Stimulated activated CD8-positive, alpha-beta memory T cell treated with anti-CD3 and anti-CD28 coated beads, Interleukin-2, amount 100 ng/mL, for 1 hour (primary cell): ENCODE measurements around the gene CNN2.

Experiments used
- DNase-seq, 2 donors: peaks; one replicate each; pipeline ENCODE4 v3.0.0-alpha.2; 2020; ENCODE audit warnings: low read depth in 2 of 2

The CNN2 gene

DNA sequence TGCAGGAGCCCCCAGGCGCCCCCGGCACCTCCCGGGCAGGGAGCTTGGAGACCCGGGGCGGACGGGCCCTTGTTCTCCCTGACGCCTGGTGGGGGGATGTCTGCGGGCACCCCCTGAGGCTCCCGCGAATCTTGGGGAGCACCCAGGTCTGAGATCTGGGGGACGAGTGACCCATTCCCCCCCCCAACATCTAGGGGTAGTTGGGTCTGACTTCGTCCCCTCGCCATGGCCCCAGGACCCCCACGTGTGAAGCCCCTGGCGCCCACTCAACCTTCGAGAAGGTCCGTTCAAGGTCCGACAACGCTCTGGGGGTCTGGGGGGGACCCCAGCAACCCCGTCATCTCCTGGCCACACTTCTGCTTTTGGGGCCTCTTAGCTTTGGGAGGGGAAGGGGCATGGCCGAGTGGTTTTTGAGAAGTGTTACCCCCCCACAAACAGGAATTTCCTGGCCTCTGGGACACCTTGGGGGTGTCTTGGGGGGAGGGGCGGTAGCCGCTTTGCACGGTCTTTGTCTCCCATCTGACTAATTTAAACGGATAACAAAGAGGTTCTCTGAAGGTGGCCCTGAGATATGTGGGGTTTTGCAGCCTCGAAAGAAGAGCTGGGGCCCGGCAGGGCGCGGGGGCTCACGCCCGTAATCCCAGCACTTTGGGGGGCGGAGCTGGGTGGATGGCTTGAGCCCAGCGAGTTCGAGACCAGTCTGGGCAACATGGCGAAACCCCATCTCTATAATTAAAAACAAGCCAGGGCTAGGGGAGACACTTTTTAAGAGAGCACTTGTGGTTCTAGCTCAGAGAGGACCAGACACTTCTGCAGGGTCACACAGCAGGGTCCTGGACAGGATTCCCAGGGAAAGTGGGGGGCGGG, 608 bp downstream of the CNN2 start:
- no peak for DNase-seq

- DNase-seq = no peak
Measured at GRCh38 chr19:1027650-1028061, 1.2 kb downstream of the CNN2 start.

DNA sequence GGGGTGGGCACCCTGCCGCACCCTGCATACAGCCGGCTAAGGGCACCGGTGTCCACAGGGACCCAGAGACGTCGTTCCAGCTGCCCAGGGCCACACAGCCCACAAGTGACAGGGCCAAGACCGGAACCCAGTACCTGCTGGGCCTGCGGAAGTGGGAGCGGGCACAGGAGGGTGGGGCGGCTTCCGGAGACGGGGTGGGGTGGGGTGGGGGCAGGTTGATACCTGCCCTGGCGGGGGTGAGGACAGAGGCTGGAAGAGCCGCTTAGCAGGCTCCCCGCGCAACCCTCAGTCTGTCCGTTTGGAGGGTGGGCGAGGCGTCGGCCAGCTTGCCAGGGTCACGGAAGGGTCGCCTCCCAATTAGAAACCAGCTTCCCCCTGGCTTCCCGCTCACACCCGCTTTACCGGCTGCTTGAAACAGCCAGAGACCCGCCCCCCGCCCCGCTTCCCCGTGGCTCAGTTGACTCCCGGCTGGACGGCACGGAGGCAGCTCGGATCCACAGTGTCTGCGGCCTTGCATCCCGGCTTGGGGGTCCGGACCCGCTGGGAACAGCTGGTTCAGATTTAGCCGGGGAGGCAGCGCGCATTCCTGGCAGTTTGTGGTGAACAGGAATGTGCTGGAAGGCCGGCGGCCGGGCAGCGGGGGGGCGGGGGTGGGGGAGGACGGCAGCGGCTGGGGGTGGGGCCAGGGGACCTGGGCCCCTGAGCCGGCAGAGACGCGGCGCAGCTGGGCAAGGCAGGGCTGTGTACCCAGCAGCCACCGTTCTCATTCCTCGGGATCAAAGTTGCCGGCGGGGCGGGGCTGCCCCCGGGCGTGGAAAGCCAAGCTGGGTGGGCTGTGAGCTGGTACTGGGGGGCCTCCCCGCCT, 1.9 kb downstream of the CNN2 start:
- no peak for DNase-seq

- DNase-seq = no peak
Measured at GRCh38 chr19:1032264-1032867, 6.0 kb downstream of the CNN2 start.

- no peak for DNase-seq
Measured at GRCh38 chr19:1035998-1036621, 9.7 kb downstream of the CNN2 start.

GRCh38 chr19:1037621-1038064, 11.2 kb downstream of the CNN2 start:
- DNase-seq = no peak

DNA sequence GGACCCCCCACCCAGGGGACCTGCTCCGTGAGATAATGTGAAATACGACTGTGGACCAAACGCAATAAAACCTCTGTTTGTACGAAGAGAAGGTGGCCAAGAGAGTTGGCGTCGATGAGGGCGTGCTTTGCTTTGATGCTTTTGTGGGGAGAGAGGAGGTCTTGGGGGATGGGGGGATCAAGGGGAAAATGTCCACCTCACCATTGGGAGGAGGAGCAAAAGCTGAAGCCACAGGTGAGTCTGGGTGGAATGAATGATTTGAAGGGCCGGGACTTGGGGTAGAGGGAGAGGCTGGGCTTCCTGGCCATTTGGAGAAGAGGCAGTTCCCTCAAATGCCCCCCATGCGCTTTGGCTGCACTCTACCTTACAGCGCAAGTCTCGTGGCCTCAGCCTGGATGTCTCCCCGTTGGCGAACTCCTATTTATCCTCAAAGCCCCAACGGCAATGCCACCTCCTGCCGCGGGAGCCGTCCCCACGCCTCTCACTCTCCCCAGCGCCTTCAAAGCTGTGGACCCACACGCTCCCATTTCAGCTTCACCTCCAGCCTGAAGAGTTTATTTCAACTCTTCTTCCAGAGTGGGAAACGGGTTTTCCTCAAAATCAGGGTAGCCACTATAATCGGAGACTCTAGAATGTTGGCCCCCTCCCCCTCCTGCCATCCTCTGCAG, 12.7 kb downstream of the CNN2 start:
- no peak for DNase-seq

- peak; percentile 99 for DNase-seq
Measured at GRCh38 chr19:1039646-1040475, 13.5 kb downstream of the CNN2 start, which contains the start of gene ABCA7. TSS of gene ABCA7 (plus strand) at chr19:1040107. CDS start at chr19:1041362, 1,255 bp downstream.

DNA sequence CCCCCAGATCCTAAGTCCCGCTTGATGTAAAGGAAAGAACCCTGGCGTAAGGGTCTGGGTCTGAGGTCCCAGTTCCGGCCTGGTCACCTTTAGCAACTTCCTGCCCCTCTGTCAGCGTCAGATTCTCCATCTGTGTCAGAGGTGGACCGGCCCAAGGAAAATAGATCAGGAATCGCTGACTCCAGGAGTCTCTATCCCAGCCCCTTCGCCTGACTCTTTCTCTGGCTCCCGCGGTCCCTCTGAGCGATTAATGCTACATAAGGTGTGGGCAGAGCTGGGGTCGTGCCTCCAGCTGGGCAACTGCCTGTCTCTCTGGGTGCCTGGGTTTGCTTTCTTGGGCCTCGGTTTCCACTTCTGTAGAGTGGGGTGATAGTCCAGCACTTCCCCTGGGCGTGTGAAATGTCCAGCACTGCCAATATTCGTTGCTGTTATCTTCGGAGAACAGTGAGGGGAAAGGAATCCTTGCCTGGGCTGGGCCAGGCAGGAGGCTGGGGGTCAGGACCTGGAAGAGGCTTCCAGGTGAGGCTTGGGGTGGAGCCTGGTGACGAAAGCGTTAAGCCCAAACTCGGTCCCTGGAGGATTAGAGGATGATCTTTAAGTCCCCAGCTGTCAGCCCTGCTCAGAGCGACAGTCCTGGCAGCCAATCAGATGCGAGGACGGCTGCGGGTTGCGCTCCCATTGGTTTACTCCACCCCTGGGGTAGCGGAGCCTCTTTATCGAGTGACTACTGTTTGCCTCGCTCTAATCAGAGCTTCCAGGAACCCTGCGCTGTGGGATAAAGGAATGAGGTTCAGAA, 14.3 kb downstream of the CNN2 start:
- peak; percentile 80 to 84 for DNase-seq

GRCh38 chr19:1041272-1041834, 14.9 kb downstream of the CNN2 start:
- no peak for DNase-seq

GRCh38 chr19:1041835-1042685, 15.7 kb downstream of the CNN2 start:
- no peak for DNase-seq

GRCh38 chr19:1042689-1043511, 16.5 kb downstream of the CNN2 start:
- DNase-seq = no peak

- no peak for DNase-seq
Measured at GRCh38 chr19:1045247-1045603, 18.8 kb downstream of the CNN2 start.

GRCh38 chr19:1046117-1046626, 19.8 kb downstream of the CNN2 start:
- no peak for DNase-seq

DNA sequence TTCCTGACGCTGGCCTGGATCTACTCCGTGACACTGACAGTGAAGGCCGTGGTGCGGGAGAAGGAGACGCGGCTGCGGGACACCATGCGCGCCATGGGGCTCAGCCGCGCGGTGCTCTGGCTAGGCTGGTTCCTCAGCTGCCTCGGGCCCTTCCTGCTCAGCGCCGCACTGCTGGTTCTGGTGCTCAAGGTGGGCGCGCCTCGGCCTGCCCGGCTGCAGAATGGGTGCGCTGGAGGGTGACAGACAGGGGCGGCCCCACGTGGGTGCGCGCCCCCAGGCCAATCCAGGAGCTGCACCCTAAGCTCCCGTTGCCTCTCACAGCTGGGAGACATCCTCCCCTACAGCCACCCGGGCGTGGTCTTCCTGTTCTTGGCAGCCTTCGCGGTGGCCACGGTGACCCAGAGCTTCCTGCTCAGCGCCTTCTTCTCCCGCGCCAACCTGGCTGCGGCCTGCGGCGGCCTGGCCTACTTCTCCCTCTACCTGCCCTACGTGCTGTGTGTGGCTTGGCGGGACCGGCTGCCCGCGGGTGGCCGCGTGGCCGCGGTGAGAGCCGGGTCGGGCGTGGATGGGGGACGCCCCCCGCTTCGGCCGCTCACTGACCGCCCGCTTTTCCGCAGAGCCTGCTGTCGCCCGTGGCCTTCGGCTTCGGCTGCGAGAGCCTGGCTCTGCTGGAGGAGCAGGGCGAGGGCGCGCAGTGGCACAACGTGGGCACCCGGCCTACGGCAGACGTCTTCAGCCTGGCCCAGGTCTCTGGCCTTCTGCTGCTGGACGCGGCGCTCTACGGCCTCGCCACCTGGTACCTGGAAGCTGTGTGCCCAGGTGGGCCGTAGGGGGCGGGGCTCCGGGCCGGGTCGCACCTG, 20.7 kb downstream of the CNN2 start:
- no peak for DNase-seq

- DNase-seq = no peak
Measured at GRCh38 chr19:1047696-1048147, 21.3 kb downstream of the CNN2 start.
